GM21447 (cell line): ENCODE data around the gene LAMA5.

Experiments used
- ATAC-seq: cut with Tn5 transposase; IDR thresholded peaks from one replicate; pipeline ENCODE4 v1.9.1; 2021; ENCODE audit not compliant: unreplicated experiment

The LAMA5 gene

GRCh38 chr20:62306414-62307187, 60.5 kb downstream of the LAMA5 start:
- no peak for ATAC-seq

GRCh38 chr20:62305765-62306413, 61.2 kb downstream of the LAMA5 start:
- no peak for ATAC-seq

DNA sequence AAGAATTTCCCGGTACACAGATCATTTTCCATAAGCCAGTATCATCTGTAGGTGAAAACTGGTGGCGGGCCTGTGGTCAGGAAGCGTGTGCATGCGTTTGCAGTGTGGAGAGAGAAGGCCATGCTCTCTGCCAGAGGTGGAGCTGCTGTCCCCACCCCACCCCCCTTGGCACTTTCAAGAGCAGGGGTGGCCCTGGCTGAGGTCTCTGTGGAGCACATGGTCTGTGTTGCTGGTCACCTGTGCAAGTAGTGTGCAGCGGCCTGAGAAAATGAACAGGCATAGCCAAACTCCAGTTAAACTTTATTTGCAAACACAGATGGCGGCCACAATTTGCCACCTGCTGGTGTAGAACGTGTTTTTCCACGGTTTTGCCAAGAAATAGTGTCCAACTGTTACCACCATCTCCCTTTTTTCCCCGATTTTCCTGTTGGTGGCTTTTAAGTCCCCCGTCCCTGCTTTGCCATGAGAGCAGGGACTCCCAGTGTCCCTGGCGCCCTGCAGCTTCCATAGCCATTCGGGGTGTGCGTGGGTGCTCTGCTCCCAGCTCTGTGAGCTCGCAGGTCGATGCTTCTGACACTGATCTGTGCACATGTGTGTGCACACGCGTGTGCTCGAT, 61.9 kb downstream of the LAMA5 start:
- ATAC-seq, result no peak

DNA sequence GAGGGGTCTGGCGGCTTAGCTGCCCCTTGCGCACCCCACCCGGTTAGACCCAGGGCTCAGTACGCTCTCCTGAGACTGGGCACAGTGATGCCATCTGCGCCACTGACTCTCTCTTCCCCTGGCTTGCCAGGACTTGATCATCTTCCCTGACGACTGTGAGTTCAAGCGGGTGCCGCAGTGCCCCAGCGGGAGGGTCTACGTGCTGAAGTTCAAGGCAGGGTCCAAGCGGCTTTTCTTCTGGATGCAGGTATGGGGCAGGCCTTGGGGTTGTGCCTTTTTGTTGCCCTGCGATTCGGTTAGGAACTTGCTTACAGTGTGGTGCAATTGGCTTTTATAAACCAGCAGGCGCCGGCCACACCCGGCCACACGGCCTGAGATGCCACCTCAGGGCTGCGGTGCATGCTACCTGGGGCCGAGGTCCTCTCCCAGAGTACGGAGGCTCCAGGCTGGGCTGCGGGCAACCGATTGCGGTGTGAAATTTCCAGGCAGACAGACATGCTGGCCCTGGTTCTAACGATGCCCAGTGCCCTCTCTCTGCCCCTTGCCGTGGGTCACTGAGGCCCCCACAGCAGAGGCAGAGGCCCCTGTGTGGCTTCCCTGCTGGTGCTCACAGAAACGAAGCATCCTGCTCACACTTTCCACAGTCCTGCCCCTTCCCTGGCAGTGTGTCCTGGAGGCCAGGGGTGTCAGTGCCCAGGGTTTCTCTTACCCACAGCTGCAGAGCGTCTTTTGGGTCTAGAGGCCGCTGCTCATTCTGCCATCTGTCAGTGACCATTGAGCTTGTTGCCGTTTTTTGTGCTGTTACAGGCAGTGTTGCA, 62.6 kb downstream of the LAMA5 start:
- ATAC-seq, result no peak

- no peak for ATAC-seq
These were observed 63.5 kb downstream of the LAMA5 start for GRCh38 chr20:62303340-62304226.

DNA sequence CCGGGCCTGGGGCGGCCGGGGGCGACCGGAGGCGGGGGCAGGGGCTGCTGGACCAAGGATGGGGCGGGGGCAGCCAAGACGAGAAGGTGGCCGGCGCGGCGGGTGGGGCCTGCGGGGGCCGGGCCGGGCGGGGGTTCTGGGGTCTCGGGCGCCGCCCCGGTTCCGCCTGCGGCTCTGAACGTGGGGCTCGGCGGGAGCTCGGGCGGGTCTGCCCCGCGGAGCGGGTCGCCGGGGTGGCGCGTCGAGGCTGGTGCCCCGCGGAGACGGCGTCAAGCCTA, 64.1 kb downstream of the LAMA5 start:
- no peak for ATAC-seq

DNA sequence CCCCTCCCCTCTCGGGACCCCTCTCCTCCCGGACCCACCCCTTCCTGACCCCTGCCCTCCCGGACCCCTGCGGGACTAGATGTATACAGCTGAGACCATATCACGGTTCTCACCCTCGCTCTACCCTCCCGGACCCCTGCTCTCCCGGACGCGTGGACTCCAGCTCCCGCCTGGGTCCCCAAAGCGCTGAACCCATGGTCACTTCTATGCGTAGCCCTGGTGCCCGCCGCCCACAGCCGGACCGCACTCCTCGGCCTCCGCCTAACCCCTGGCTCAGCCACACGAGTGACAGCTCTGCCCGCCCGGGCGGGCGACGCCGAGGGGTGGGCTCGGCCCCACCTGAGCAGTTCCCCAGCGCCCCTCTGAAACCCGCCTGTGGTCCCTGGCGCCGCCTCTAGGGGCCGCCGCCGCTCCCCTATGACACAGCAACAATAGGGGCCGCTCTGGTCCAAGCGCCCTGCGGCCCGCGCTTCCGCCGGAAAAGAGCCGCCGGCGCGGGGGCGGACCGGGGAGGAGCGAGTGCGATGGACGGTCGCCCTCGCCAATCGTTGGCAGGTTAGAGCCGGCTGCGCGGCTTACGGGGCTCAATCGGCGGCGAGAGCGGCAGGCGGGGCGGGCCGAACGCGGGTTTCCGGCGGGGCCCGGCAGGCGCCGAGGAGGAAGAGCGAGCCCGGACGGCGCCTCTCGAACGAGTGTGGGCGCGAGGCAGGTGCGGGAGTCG, 64.6 kb downstream of the LAMA5 start, which contains the start of gene ADRM1:
Gene ADRM1 (plus strand): TSS at position 657 of the 721 bp plus-strand sequence. CDS start 572 bp downstream, outside the sequence.
- ATAC-seq, result peak; percentile 75

DNA sequence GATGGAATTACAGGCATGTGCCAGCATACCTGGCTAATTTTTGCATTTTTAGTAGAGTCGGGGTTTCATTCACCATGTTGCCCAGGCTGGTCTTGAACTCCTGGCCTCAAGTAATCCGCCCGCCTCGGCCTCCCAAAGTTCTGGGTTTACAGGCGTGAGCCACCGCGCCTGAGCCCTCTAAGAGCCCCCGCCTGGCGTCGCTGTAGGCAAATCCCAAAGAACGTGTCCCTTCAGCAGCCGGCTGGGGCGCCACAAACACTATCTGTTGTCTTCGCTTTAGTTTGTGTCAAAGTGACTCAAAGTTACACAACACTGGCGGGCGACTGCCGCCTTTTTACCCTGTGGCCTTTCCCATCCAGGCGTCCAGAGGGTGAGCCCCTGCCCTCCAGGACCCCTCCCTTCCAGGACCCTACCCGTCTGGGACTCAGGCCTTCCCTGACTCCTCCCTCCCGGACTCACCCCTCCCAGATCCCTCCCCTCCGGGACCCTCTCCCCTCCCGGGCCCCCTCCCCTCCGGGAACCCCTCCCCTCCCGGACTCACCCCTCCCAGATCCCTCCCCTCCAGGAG, 65.3 kb downstream of the LAMA5 start:
- peak; percentile 40 for ATAC-seq

DNA sequence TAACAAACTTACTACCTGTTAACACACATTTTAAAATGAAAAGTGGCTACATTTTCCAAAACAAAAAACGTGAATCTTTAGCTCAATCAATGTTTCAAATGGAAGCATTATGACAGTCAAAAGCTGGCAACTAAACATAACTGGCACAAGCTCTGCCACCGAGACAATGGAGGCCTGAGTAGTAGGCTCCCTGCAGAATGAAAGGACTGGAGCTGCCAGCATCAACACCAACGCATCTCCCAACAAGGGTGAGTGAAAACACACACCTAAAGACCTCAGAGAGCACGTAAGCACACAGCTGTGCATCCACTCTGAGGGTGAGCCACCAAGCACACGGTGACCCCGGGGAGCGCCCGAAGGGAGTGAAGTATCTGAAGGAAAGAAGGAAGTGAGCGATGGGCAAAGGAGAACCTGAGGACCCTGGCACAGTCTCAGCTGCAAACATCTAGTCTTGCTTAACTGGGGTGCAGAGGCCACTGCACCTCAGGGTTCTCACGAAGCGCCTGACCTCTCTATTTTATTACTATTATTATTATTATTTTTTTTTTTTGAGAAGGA, 65.9 kb downstream of the LAMA5 start:
- ATAC-seq, result no peak

DNA sequence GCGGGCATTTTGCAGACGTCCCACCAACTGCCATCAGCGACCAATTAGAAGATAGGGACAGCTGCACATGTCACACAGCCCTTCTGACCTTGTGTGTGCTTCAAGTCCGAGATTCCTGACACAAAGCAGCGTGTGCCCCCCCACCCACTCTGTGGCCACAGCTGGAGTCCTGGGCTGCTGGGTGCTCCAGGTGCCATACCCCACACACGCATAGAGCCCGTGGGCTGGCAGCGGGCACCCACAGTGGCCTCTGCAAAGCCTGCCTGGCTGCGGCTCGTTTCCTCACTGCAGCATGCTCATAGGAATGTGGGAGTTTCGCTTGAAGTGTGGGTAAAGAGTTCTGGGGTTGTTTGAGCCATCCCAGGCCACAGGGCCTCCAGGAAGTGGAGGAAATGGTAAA, 66.8 kb downstream of the LAMA5 start:
- no peak for ATAC-seq

- no peak for ATAC-seq
These were observed 67.4 kb downstream of the LAMA5 start for GRCh38 chr20:62299666-62300236.

- ATAC-seq, result no peak
These were observed 68.4 kb downstream of the LAMA5 start for GRCh38 chr20:62298577-62299249.

- no peak for ATAC-seq
These were observed 69.5 kb downstream of the LAMA5 start for GRCh38 chr20:62297449-62298227.

GRCh38 chr20:62296724-62297448, 70.2 kb downstream of the LAMA5 start:
- no peak for ATAC-seq

- ATAC-seq, result no peak
These were observed 72.6 kb downstream of the LAMA5 start for GRCh38 chr20:62294516-62294915.

DNA sequence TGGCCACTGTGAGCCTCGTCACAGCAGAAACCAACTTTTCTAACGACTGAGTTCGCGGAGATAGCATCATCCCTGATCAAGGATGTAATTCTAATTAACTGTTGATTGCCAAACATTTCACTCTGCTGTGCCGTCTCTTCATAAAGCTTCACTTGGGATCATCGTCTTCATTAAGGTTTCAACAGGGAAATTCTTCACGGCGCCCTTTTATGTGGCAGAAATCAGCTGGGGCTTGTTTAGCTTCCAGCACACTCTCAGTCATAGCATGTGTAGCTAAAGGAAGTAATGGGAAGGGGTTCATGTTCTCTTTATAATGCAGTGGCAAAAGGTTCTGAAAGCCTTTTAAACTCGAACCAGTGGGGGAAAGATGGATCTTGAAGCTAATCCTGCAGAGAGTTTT, 73.2 kb downstream of the LAMA5 start:
- no peak for ATAC-seq
